Sigmoid colon (tissue), 4 donors: Measurements from ENCODE around the gene RECK.

ENCODE experiments used
- EP300 ChIP-seq, 4 donors: sonication (generic); formaldehyde crosslinking; IDR thresholded peaks; one replicate each; pipeline ENCODE4 v1.6.1; 2017; ENCODE audit warnings: antibody characterized with exemption in 4 of 4
- POLR2A ChIP-seq, 2 donors: fragments of 450-650 bp; IDR thresholded peaks; one replicate each; pipeline ENCODE4 v1.6.1; 2016; ENCODE audit warnings: antibody characterized with exemption in 2 of 2, mild to moderate bottlenecking in 2 of 2, moderate library complexity in 2 of 2
- TF ChIP-seq, protein P1 (sequence below), 4 experiments: fragments of 450-650 bp in 3 of 4; fragments of 200-600 bp in 1 of 4; IDR thresholded peaks; one replicate each; pipeline ENCODE4 v1.5.1; 2016 to 2019; ENCODE audit warnings: antibody characterized with exemption in 4 of 4, mild to moderate bottlenecking in 3 of 4, moderate library complexity in 2 of 4

DNA sequence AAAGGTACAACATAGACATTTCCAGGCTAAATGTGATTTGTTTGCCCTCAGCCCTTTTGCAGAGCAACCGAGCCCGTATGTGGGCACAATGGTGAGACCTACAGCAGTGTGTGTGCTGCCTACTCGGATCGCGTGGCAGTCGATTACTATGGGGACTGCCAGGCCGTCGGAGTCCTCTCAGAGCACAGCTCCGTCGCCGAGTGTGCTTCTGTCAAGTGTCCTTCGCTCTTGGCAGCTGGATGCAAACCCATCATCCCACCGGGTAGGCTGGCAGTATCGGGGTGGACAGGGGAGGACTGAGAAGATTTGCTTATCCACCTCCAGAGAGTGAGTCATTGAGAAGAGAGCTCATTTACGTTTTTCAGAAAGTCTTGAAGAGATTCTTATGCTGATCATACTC, 82.0 kb downstream of the RECK start:
- TF ChIP-seq, protein P1, sequence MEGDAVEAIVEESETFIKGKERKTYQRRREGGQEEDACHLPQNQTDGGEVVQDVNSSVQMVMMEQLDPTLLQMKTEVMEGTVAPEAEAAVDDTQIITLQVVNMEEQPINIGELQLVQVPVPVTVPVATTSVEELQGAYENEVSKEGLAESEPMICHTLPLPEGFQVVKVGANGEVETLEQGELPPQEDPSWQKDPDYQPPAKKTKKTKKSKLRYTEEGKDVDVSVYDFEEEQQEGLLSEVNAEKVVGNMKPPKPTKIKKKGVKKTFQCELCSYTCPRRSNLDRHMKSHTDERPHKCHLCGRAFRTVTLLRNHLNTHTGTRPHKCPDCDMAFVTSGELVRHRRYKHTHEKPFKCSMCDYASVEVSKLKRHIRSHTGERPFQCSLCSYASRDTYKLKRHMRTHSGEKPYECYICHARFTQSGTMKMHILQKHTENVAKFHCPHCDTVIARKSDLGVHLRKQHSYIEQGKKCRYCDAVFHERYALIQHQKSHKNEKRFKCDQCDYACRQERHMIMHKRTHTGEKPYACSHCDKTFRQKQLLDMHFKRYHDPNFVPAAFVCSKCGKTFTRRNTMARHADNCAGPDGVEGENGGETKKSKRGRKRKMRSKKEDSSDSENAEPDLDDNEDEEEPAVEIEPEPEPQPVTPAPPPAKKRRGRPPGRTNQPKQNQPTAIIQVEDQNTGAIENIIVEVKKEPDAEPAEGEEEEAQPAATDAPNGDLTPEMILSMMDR (IDR thresholded peaks at IDR 0.05), result no peak
- TF ChIP-seq POLR2A (IDR thresholded peaks at IDR 0.05), result no peak
- no peak for TF ChIP-seq EP300 (IDR thresholded peaks at IDR 0.05)
